H54 (cell line): Measurements from ENCODE around the gene KLK11.
"Not testable (repeated sequence)": the region's sequence is repeated elsewhere in the genome, so short reads cannot be mapped to it uniquely, and the experiment has no call there.

ENCODE experiments used
- DNase-seq: peaks from one replicate; pipeline ENCODE4 v3.0.0; 2011; ENCODE audit warnings: low spot score, mixed read lengths; ENCODE audit not compliant: insufficient read length
- FAIRE-seq: peaks from 3 replicates; lab custom pipeline; 2011; peaks lifted over from hg19 to GRCh38; lab: Jason Lieb, UNC
- POLR2A ChIP-seq: IDR thresholded peaks from 2 replicates; pipeline ENCODE4 v1.6.1; 2011; ENCODE audit warnings: low read depth, mild to moderate bottlenecking, low read length

Gene KLK11

GRCh38 chr19:51006406-51006805 lies 20.0 kb downstream of the KLK11 start:
- FAIRE-seq: no peak
- DNase-seq: no peak
- no peak for TF ChIP-seq POLR2A

- DNase-seq (no peak), FAIRE-seq (no peak)
- no peak for TF ChIP-seq POLR2A
Observed at GRCh38 chr19:51005248-51005647, 21.2 kb downstream of the KLK11 start.

- TF ChIP-seq POLR2A: no peak
- FAIRE-seq: no peak
- DNase-seq: no peak
Observed at GRCh38 chr19:51003316-51003715, 23.1 kb downstream of the KLK11 start.

GRCh38 chr19:51002542-51003311 lies 23.7 kb downstream of the KLK11 start:
- TF ChIP-seq POLR2A: no peak
- no peak for DNase-seq
- no peak for FAIRE-seq

- no peak for DNase-seq
- no peak for FAIRE-seq
Observed at GRCh38 chr19:51002089-51002532, 24.3 kb downstream of the KLK11 start.

GRCh38 chr19:51001515-51001914 lies 24.9 kb downstream of the KLK11 start, which contains the start of gene KLK8:
KLK8 (minus strand) TSS chr19:51001604; CDS start chr19:51001167, 437 bp downstream.
- no peak for FAIRE-seq
- no peak for TF ChIP-seq POLR2A

More at GRCh38 chr19:51002089-51002532, 24.3 kb downstream of the KLK11 start:
- no peak for TF ChIP-seq POLR2A

GRCh38 chr19:51000981-51001380 lies 25.4 kb downstream of the KLK11 start:
- FAIRE-seq: no peak
- no peak for TF ChIP-seq POLR2A
- DNase-seq: no peak

More at GRCh38 chr19:51001515-51001914, 24.9 kb downstream of the KLK11 start, which contains the start of gene KLK8:
- no peak for DNase-seq

GRCh38 chr19:51000426-51000825 lies 26.0 kb downstream of the KLK11 start:
- no peak for TF ChIP-seq POLR2A
- DNase-seq: no peak
- FAIRE-seq: no peak

- DNase-seq (no peak), FAIRE-seq (no peak)
- TF ChIP-seq POLR2A: no peak
Observed at GRCh38 chr19:50998686-50999085, 27.7 kb downstream of the KLK11 start.

- FAIRE-seq: no peak
- no peak for TF ChIP-seq POLR2A
Observed at GRCh38 chr19:50998061-50998460, 28.4 kb downstream of the KLK11 start.

GRCh38 chr19:50994129-50994528 lies 32.3 kb downstream of the KLK11 start:
- no peak for FAIRE-seq
- no peak for DNase-seq
- TF ChIP-seq POLR2A: no peak

More at GRCh38 chr19:50998061-50998460, 28.4 kb downstream of the KLK11 start:
- no peak for DNase-seq

- DNase-seq (no peak), FAIRE-seq (no peak)
- no peak for TF ChIP-seq POLR2A
Observed at GRCh38 chr19:50992666-50993035, 33.8 kb downstream of the KLK11 start.

- DNase-seq, FAIRE-seq: not testable (repeated sequence)
Observed at GRCh38 chr19:50984416-50984815, 42.0 kb downstream of the KLK11 start.

GRCh38 chr19:50983625-50984292 lies 42.7 kb downstream of the KLK11 start, which contains the start of gene KLK7:
KLK7 (minus strand) TSS chr19:50983917; CDS start chr19:50982399, 1,518 bp downstream.
- DNase-seq: no peak

GRCh38 chr19:50982186-50982585 lies 44.2 kb downstream of the KLK11 start:
- FAIRE-seq (no peak), DNase-seq (no peak)
- no peak for TF ChIP-seq POLR2A

More at GRCh38 chr19:50983625-50984292, 42.7 kb downstream of the KLK11 start, which contains the start of gene KLK7:
- no peak for TF ChIP-seq POLR2A
- no peak for FAIRE-seq
